NCI-H1930 (cell line): ENCODE measurements around the gene NFATC1.

Experiments used
- DNase-seq, 2 experiments: peaks; one replicate each; lab custom pipeline; 2025; lab: John Stamatoyannopoulos, UW

The NFATC1 gene

DNA sequence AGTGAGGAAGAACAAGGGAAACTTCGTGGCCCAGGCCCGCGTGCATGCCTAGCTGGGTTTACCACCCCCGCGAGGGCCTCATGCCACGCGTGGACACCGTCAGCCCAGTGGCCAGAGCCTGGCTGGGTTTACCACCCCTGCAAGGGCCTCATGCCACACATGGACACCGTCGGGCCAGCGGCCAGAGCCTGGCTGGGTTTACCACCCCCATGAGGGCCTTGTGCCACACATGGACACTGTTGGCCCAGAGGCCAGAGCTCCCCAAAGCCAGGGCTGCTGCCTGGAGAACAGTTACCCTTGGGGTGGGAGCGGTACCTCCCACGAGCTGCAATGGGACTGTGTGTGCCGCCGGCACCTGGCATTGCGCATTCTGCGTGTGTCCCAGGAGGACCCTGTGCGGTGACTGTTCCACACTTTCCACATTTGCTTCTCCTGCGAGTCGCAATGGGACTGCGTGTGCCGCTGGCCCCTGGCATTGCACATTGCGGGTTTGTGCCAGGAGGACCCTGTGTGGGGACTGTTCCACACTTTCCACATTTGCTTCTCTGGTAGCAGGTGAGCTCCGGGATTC lies 178.3 kb downstream of the NFATC1 start:
- no peak for DNase-seq

DNA sequence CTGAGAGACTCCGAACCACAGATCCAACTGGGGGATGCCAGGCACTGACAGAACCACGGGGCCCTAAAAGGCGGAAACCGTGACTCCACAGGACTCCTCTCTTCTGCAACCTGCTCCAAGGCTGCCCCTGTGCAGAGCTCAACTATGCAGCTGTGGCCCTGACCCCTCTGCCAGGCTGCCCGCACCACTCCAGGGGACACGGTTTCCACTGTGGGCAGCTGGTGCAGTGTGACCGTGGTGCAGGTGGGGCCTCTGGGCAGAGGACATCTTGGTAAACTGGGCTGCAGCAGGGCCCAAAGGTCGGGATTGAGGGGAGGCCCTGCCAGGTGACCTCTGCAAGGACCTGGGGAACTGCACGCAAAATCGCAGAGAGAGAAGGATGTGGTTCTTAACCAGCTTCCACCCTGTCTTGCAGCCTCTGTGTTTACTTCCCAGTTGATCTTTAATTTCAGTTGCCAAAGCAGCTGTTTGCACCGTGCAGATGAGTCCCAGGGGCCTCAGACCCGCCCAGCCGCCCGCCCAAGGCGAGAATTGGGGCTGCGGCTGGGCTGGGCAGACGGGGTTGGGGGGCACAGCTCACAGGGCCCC lies 179.3 kb downstream of the NFATC1 start:
- no peak for DNase-seq

GRCh38 chr18:79575891-79576685 lies 180.4 kb downstream of the NFATC1 start:
- DNase-seq = no peak

- DNase-seq = no peak
Observed at GRCh38 chr18:79576686-79577351, 181.1 kb downstream of the NFATC1 start.

DNA sequence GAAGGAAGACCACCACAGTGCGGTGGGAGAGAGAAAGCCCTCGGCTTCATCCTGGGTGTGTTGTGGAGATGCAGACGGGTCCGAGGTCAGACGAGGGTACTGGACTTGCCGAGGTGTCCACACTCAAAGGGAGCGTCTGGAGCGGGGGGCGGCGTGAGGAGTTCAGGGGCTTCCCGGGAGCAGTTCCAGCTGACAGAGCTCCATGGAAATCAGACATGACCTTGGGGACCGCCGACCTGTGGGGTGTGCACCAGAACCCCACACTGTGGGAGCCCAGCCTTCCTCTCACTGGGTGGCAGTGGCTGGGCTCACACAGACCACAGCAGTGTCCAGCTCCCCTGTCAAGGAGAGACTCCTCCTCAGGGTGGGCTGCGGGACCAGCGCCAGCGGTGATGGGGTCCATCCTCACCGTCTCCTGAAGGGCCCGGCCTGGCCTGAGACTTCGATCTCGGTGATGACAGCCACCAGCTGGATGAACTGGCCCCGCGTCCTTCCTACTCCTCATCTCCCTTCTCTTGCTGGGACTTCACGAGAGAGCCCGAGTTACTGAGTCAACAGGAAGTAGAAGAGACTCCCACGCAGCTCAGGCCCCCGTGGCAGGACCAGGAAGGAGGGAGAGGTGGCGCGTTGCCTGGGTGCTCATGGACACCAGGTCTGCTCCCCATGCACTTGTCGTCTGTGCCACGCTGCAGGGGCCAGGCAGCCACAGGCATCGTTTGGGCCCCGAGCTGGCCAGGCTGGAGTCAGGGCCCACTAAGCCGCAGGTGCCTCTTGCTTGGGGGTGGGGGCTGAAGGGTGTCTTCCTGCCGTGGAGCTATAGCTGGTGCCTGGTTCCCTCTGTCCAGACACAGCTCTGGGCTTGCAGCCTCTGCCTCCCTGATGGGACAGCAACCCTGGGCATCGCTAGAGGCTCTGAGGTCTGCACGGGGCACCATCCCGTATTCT lies 182.0 kb downstream of the NFATC1 start:
- DNase-seq = no peak

DNA sequence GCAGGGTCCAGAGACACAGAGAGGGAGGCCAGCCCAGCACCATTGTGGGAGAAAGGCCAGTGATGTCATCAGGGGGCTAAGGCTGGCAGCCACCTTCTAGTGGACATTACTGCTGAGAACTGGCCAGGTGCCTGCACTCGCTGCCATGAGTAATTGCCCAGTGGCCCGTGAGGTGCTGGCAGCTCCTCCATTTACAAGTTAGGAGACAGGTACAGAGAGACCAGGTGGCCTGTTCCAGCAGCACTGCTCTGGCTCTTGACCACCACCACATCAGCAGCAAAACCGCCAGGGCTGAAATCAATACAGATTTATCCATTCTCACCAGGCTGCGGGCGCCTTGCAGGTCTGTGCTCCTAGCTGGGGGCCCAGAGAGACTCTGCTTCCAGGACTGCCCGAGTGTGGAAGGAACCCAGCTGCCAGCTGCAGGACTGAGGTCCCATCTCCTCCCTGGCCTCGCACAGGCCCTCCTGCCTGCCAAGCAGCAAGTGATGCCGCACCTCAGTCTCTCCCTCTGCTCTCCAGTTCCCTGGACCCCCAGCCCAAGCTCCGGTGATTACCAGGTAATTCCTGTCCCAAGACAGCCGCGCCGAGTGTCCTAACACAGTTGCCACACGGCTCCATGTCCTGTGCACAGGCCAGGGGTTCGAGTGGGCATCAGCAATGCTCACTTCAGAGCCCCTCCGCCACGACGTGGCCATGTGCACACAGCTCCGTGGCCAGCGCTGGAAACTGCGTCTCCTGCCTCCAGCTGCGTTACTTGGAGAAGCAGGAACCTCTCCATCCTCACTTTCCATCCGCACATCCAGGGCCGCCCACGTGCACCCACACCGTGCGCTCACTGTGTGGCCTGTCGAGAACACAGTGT lies 182.9 kb downstream of the NFATC1 start:
- DNase-seq = no peak
